GM19023 (cell line): ENCODE results near the gene WDR12.
A peak's percentile ranks its signal among the peaks of the same experiment; 100 is the strongest.
"Not testable (repeated sequence)": the region's sequence is repeated elsewhere in the genome, so short reads cannot be mapped to it uniquely, and the experiment has no call there.

Source experiments
- ATAC-seq: cut with Tn5 transposase; IDR thresholded peaks from one replicate; pipeline ENCODE4 v1.9.1; 2021; ENCODE audit warnings: mild to moderate bottlenecking, moderate library complexity; ENCODE audit not compliant: unreplicated experiment

Gene WDR12

DNA sequence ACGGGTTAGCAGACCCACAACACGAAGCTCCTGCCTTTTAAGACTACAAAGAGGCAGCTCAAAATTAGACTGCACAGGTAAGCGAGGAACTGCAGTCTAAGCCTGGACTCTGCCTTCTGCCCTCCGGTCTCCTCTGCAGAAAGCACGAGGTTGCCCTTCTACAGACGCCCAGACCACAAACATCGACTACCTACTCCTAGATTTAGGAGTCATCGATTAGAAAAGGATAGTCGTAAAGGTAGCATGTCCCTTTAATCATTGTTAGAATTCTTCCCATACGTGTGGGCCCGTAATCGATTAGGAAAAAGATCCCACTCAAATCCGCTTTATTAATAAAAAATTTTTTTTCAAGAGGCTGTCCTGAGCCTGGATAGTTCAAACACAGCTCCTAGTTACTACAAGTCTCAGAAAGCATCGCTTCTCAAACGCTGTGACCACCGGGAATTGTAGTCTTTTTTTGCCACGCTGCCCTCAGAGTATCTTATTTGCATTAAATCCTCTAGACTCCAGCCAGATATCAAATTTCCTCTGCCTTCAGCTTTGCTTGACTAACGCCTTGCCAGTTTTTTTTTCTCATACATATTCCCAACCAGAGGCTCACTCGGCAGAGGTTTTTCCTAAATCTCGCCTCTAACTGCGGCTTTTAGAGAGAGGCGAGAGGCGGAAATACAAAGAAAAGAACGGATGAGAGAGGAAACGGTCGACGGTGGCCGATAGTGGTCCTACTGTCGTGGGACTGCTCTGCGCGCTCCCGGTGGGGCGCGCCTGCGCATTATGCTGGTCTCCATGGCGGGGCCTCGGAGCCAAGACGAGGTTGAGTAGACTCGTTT, at the start of gene WDR12, which contains the start of gene CARF:
Gene WDR12, minus strand, starts transcription at position 162 of the 830 bp plus-strand sequence. CDS start 197 bp downstream, outside the sequence.
Gene CARF, plus strand, starts transcription at position 764 of the 830 bp plus-strand sequence. CDS start 29,628 bp downstream, outside the sequence.
- ATAC-seq = peak; percentile 84

DNA sequence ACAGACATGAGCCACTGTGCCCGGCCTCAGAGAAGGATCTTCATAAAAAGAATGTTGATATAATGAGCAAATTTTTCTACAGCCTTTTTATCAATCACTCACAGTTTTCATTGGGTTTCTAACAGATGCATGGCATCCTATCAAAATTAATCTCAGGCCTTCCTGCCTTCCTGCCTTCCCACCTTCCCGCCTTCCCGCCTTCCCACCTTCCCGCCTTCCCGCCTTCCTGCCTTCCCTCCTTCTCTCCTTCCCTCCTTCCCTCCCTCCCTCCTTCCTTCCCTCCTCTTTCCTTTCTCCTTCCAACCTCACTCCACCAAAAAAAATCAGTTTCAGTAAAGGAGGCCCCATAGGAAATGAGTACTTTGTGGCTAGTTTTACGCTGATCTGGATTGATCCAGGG, 49.1 kb upstream of the WDR12 start:
- ATAC-seq = no peak

DNA sequence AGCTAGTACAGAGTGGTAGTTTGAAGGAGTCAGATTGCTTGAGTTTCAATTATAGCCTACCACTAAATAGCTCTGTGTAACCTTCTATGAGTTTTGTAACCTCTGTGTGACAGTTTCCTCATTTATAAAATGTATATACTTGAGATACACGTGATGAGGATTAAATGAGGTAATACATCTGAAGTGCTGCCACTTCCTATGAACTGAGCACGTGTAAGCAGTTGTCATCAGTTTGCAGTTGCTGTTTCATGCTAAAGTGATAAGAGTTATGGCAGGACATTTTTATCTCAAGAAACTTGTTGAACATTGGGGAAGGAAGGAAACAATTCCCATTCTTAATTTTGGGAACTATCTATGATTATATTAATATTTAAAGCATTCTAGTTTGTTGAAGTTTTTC, 39.1 kb upstream of the WDR12 start:
- ATAC-seq = no peak

DNA sequence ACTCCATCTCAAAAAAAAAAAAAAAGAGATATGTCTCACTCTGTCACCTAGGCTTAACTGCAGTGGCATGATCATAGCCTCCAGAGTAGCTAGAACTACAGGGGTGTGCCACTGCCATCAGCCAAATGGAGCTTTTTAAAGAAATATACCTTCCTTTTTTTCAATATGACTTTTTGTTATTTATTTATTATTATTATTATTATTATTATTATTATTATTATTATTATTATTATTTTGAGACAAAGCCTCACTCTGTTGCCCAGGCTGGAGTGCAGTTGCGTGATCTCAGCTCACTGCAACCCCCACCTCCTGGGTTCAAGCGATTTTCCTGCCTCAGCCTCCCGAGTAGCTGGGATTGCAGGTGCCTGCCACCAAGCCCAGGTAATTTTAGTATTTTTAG, 37.9 kb upstream of the WDR12 start:
- not testable (repeated sequence) for ATAC-seq

DNA sequence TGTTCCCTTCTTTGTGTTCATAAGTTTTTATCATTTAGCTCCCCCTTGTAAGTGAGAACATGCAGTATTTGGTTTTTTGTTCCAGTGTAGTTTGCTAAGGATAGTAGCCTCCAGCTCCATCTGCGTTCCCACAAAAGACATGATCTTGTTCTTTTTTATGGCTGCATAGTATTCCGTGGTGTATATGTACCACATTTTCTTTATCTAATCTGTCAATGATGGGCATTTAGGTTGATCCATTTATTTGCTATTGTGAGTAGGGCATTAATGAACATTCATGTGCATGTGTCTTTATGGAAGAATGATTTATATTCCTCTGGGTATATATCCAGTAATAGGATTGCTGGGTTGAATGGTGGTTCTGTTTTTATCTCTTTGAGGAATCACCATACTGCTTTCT, 34.0 kb upstream of the WDR12 start:
- ATAC-seq = no peak

DNA sequence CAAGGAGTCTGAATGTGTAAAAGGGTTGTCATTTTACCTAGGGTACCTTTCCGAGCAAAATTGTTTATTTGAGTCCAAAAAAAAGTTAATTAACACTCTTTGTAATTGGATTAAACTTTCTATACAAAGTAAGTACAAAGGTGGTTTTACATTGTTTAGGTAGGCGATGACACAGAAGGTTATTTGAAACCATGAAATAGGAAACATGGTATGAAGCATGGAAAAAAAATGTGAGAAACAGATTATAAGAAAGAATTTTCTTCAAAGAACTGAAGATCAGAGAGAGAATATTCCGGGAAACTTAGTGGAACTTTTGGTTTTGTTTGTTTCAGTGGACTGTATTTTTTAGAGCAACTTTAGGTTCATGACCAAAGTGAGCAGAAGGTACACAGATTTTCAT, 33.3 kb upstream of the WDR12 start:
- ATAC-seq = no peak

DNA sequence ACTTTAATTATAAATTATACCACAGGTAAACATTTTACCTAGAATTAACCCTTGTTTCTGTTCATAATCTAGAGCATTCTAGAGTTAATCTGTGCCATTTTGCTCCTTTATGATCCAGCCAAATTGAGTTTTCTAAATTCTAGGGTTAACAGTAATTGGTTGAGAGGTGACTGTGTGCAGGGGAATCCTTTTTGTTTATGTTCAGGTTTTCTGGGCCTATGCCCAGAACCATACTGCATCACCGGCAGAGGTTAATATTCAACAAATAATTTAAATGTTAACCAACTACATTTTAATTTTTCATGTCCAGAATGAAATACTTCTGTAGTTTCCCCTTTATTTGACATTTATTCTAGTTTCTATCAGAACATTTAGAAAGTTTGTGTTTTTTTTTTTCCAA, 32.9 kb upstream of the WDR12 start:
- ATAC-seq = no peak

DNA sequence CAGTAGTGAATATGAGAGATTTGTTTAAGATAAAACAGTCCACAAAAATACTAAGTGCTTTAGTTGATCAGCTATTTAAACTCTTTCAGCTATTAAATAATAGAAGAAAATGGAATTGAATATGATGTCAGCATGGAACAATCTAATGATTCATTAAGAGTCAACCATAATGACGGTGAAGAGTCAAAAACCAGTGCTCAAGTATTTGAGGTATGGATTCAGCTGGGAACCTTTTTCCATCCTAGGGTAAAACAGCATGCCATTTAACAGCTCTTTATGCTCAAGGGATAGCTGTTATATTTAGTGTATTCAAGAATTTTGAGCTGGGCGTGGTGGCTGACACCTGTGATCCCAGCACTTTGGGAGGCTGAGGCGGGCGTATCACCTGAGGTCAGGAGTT, 30.3 kb upstream of the WDR12 start:
- no peak for ATAC-seq

DNA sequence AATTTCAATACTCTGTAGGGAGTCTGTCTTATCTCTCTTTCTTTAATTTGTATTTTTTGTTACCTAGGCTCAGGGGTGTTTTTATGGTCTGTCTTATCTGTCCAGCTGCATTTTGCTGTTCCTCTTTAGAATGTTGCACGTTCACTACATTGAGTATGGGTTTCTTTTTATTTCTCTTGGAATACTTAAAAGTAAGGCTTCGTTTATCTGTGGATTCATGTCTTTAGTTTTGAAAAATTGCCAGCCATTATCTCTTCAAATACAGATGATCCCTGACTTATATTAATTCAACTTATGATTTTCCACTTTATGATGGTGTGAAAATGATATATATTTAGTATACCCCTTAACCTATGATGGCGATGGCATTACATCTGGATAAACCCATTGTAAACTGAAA, 27.5 kb upstream of the WDR12 start:
- no peak for ATAC-seq

DNA sequence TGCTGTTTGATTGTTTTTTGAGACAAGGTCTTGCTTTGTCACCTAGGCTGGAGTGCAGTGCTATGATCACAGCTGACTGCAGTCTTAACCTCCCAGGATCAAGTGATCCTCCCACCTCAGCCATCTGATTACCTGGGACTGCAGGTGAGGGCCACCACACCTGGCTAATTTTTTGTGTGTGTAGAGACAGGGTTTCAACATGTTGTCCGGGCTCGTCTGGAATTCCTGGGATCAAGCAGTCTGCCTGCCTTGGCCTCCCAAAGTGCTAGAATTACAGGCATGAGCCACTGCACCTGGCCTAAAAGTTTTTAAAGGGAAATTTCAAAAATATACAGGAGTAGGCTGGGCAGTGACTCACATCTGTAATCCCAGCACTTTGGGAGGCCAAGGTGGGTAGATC, 23.0 kb upstream of the WDR12 start:
- no peak for ATAC-seq

DNA sequence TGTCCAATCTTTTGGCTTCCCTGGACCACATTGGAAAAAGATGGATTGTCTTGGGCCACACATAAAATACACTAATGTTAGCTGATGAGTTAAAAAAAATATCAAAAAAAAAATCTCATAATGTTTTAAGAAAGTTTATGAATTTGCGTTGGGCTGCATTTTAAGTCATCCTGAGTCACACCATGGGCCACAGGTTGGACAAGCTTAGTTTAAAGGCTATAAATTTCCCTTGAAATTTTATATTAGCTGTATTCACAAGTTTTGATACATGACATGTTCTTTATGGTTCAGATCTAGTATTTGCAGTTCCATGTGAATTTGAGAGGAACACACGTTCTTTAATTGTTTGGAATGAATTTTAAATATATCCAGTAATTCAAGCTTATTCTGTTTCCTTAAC, 22.5 kb upstream of the WDR12 start:
- no peak for ATAC-seq

DNA sequence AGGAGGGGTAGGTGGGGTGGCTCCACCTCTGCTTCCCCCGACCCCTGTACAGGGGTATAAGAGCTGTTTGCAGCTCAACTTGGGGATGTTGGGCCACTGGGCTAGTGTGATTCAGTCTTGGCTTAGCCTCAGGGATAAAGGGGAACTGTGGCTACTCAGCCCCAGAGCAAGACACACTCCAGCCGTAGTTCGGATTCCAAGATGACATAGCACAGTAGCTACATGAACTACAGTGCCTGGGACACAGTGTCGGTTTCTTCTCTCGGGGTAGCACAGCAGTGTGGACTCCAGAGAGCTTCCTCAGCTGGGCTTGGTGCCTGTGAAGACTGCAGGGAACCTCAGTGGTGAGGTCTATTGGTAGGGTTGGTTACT, 21.7 kb upstream of the WDR12 start:
- no peak for ATAC-seq

DNA sequence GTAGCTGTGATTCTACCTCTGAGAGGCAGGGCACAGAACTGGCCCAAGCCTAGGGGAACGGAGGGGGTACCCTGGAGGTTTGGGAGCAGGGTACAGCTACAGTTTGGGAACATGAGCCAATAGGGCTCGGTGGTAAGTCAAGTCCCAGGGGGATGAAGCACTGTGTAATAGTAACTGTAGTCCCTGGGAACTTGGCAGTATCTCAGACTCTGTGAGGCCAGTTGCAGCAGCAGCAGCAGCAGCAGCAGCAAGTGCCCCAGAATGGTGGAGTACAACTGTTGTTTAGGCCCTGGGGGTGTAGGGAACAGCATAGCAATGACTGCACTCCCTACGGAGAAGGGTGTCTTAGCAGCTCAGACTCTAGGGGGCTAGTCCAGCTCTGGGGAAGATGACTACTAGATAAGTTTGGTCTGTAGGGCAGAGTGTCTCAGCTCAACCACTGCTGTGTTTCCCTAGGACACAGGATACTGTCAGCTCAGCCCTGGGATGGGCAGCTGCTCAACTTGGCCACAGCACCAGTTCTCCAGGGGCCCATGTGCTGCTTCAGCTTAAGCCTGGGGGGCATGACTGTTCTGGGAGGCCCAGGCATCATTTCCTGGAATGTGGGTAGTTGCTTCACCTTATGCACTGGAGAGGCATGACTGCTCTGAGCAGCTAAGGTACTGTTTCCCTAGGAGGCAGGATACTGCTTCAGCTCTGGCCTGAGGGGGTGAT, 21.1 kb upstream of the WDR12 start:
- no peak for ATAC-seq

DNA sequence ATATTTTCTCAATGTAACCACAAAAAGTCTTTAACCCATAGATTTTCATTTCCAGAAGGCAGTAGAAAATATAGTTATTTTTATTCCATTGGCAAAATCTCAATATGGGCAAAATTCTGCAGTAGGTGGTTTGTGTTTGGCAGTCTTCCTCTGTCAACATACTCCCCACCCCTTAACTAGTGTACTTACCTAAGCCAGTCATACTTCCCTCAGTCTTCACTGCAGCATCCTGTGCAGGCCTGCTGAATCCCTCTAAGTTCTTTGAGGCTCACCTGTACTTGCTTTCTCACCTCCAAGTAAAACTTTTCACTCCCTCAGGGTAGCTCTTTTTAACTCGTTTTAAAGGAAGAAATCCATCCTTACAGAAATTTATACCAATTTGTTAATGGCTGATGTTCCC, 7.4 kb upstream of the WDR12 start:
- ATAC-seq = no peak

DNA sequence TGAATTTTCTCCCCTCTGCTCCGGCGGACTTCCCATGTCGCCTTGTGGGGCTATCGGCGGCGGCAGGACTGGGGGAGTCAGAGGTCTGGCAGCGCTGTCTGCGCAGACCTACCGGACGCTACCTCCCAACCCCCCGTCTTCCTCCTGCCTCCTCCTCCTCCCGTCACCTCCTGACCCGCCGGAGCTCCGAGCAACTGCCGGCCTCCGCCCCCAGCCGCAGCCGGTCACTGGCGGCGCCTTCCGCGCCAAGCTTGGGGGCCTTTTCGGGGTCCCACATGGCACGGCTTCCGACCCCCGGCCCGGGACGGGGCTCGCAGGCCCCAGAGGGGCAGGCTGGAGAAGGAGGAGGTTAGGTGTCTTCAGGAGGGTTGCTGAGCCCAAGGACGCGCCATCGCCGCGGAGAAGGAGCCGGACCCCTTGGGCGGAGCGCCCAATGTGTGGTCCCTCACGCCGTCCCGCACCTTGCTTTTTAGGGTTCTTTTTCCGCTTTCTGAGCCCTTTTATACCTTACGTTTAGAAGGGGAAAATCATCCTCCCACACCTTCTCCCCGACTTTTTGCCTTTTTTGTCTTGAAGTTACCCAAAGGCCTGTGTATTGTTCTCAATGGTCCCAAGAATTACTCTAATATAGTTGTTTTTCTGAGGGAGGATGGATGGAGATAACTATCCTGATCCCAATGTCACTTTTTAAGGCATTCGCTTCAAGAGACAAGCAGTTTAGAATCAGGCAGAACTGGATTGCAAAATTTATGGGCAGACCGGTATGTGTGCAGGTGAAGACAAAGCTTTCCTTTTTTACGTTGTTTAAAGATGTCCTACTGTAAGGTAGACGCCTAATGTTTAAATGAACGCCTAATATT, 1.1 kb upstream of the WDR12 start:
- peak; percentile 65 for ATAC-seq

DNA sequence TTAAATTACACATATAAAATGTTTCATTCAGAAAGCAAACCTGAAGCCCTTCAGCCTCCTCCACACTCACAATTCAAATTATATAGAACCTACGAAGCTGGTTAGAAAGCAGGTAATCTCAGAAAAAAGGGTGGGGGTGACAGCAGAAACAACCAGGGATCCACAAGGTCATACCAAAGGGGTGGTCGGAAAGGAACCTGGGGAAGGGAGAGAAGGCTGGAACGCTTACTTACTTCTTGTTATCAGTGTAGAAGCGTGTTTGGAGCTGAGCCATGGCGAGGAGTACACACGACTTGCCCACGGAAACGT, 316 bp downstream of the WDR12 start:
- no peak for ATAC-seq

DNA sequence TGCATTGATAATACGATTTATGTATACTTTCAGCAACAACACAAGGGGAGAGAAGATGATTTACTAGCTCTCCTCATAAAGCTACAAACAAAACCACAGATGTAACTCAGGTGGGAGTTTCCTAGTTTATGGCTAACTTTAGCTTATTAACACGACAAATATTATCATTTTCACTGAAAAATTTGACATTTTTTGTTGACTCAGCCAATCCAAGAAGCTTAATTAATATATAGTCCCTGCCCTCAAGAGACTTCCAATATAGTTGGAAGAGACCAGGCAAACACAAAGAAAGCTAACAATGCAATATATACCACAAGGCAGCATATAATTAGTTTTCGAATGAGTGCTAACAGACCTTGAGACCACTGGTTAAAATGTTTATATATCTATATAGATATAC, 775 bp downstream of the WDR12 start:
- no peak for ATAC-seq

DNA sequence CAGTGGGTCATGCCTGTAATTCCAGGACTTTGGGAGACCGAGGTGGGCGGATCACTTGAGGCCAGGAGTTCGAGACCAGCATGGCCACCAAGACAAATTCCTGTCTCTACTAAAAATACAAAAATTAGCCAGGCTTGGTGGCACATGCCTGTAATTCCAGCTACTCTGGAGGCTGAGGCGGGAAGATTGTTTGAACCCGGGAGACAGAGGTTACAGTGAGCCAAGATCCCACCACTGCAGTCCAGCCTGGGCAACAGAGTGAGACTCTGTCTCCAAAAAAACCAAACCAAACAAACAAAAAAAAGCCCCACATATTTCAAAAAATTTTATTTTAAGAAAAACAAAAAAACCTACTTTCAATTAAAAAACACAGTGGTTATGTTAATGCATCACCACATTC, 1.2 kb downstream of the WDR12 start:
- not testable (repeated sequence) for ATAC-seq

DNA sequence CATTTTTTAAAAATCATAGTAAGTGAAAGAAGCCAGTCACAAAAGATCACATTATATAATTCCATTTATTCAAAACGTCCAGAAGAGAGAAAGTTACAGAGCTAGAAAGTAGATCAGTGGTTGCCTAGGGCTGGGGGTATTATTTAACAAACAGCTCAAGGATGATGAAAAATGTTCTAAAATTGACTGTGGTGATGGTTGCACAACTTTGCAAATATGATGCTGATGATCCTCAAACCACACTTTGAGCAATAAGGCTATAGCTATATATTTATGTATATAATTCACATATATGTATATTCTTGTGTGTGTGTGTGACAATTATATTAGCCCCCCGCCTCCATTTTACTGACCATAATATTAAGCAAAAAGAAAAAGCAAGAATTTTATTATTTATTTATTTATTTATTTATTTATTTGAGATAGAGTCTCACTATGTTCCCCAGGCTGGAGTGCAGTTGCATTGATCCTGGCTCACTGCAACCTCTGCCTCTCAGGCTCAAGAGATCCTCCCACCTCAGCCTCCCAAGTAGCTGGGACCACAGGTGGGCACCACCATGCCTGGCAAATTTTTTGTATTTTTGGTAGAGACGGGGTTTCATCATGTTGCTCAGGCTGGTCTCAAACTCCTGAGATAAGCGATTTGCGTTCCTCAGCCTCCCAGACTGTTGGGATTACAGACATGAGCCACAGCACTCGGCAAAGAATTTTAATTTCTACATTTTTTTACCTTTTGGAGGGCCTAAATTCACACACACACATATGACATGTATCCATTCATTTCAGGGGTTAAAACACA, 1.9 kb downstream of the WDR12 start:
- no peak for ATAC-seq

DNA sequence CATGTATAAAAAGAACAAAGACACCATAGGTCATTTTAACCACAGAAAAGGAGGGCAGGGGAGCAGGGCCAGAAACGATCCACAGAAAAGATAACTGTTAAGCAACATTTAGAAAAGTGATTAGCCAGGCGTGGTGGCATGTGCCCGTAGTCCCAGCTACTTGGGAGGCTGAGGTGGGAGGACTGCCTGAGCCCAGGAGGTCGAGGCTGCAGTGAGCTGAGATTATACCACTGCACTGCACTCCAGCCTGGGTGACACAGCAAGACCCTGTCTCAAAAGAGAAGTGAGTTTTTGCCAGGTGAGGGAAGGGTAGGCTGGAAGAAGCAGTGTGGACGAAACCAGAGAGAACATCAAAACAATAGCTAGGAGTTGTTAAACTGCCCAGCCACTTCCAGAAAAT, 3.3 kb downstream of the WDR12 start:
- no peak for ATAC-seq

DNA sequence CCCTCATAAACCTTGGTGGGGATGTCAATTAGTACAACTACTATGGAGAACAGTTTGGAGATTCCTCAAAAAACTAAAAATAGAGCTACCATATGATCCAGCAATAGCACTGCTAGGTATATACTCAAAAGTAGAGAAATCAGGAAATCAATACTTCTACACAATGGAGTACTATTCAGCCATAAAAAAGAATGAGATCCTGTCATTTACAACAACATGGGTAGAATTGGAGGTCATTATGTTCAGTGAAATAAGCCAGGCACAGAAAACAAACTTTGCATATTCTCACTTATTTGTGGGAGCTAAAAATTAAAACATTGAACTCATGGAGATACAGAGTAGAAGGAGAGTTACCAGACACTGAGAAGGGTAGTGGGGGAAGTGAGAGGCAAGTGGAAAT, 6.0 kb downstream of the WDR12 start:
- not testable (repeated sequence) for ATAC-seq
